Hepatocyte (in vitro differentiated cells): Measurements from ENCODE around the gene TPM2. TPM values are rescaled to one million over a fixed set of nuclear protein-coding genes. Genes with fewer than 3 reads are reported as not detected.

Source experiments
- DNase-seq: peaks from one replicate; pipeline ENCODE4 v3.0.0-alpha.2; 2016; ENCODE audit warnings: low spot score
- H2AFZ ChIP-seq: fragments of 200-600 bp; sonication (generic); 2 replicates; pipeline ENCODE4 v1.6.0; 2016; ENCODE audit warnings: antibody characterized with exemption, mild to moderate bottlenecking
- H3K27ac ChIP-seq: fragments of 200-600 bp; sonication (generic); 2 replicates; pipeline ENCODE4 v1.5.1; 2016; ENCODE audit warnings: mild to moderate bottlenecking
- H3K27me3 ChIP-seq: fragments of 200-600 bp; sonication (generic); 2 replicates; pipeline ENCODE4 v1.6.1; 2016
- H3K36me3 ChIP-seq: fragments of 200-600 bp; sonication (generic); replicated peaks from 2 replicates; pipeline ENCODE4 v1.5.1; 2016; ENCODE audit warnings: low read depth; ENCODE audit not compliant: insufficient read depth
- H3K4me1 ChIP-seq: fragments of 200-600 bp; sonication (generic); 2 replicates; pipeline ENCODE4 v1.5.1; 2016; ENCODE audit warnings: mild to moderate bottlenecking, moderate library complexity; ENCODE audit not compliant: insufficient read depth
- H3K4me2 ChIP-seq: fragments of 200-600 bp; sonication (generic); 2 replicates; pipeline ENCODE4 v1.6.0; 2016
- H3K4me3 ChIP-seq: fragments of 200-600 bp; sonication (generic); 2 replicates; pipeline ENCODE4 v1.5.1; 2016; ENCODE audit warnings: mild to moderate bottlenecking
- H3K79me2 ChIP-seq: fragments of 200-600 bp; sonication (generic); 2 replicates; pipeline ENCODE4 v1.6.0; 2017; ENCODE audit warnings: mild to moderate bottlenecking
- H3K9me2 ChIP-seq: fragments of 200-600 bp; sonication (generic); replicated peaks from 2 replicates; pipeline ENCODE4 v1.6.0; 2017; ENCODE audit warnings: mild to moderate bottlenecking; ENCODE audit not compliant: insufficient read depth
- H3K9me3 ChIP-seq: fragments of 200-600 bp; sonication (generic); 2 replicates; pipeline ENCODE4 v1.5.1; 2016; ENCODE audit warnings: low read depth, mild to moderate bottlenecking
- H4K20me1 ChIP-seq: fragments of 200-600 bp; sonication (generic); 2 replicates; pipeline ENCODE4 v1.6.0; 2016; ENCODE audit warnings: mild to moderate bottlenecking; ENCODE audit not compliant: insufficient read depth, poor library complexity, severe bottlenecking
- EZH2 ChIP-seq: fragments of 200-600 bp; sonication (generic); IDR thresholded peaks from 2 replicates; pipeline ENCODE4 v1.6.1; 2016; ENCODE audit warnings: antibody characterized with exemption, mild to moderate bottlenecking, borderline replicate concordance
- EZH2phosphoT487 ChIP-seq: fragments of 200-600 bp; sonication (generic); IDR thresholded peaks from one replicate; pipeline ENCODE4 v1.6.1; 2018; ENCODE audit warnings: antibody characterized with exemption, mild to moderate bottlenecking, low read depth, moderate library complexity; ENCODE audit not compliant: unreplicated experiment, severe bottlenecking
- WGBS: methylation state at CpG from one replicate; pipeline ENCODE4 v1.1.6; 2016; ENCODE audit warnings: low lambda C conversion rate; ENCODE audit errors: missing lambda C conversion rate; 5-methylcytosine and 5-hydroxymethylcytosine counted together
- polyA plus RNA-seq: library from polyadenylated mRNA; unstranded; fragments of >200 nt; fragmentation: Nextera tagmentation; extraction: Ambion mirVana; gene quantifications from 2 replicates; pipeline ENCODE4 v1.2.1, GENCODE V29; 2016
- total RNA-seq: library from RNA; depleted of rRNA; stranded (reverse); fragments of >200 nt; gene quantifications from 2 replicates; pipeline ENCODE4 v1.2.3, GENCODE V29; 2014
- TF ChIP-seq, protein P1 (sequence below): fragments of 200-600 bp; sonication (generic); IDR thresholded peaks from 2 replicates; pipeline ENCODE4 v1.5.1; 2016; ENCODE audit warnings: antibody characterized with exemption, mild to moderate bottlenecking; ENCODE audit not compliant: poor library complexity

Gene TPM2
- total and polyA plus RNA-seq, 2 experiments from 2014 or later, result 98.7 to 166 TPM

DNA sequence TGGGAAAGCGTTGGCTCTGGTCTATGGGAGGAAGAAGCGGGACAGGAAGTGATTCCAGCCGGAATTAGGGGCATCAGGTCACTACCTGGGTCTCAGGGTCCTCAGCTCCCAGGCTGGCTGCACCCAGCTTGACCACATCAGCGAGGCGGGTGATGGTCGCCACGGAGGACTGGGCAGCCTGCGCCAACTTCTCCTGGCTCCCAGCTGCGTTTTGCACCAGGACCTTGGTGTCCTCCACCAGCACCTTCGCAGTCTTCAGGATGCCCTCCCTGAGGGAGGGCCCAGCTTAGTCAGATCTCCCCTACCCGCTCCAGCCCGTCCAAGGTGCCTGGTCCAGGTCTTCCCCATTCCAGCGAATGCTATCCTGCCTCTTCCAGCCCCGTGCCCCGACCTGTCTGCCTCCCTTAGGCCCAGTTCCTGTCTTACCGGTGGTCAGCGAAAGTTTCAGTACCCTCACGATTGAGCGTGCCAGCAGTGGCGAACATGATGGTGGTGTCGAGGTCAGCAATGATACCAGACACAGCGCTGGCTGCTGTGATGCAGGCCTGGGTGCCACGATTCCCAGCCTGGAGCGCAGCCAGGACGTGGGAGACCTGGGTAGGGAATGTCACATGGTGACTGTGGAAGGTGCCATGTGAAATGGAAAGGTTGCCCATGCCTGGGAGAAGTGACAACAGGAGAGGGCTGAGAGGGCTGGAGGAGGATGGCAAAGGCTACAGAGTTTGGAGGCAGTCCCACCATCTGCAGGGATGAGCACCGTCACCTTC, 14.4 kb upstream of the TPM2 start:
- H2AFZ ChIP-seq, result no peak overlapping the region
- H3K9me2 ChIP-seq, result no peaks in the 10 kb centered on the region
- no peaks in the 10 kb centered on the region for H4K20me1 ChIP-seq
- no peaks in the 10 kb centered on the region for H3K9me3 ChIP-seq
- H3K27ac ChIP-seq, result no peak overlapping the region
- H3K79me2 ChIP-seq, result no peaks in the 10 kb centered on the region
- TF ChIP-seq EZH2phosphoT487 (no peak), EZH2 (no peak)
- TF ChIP-seq, protein P1, sequence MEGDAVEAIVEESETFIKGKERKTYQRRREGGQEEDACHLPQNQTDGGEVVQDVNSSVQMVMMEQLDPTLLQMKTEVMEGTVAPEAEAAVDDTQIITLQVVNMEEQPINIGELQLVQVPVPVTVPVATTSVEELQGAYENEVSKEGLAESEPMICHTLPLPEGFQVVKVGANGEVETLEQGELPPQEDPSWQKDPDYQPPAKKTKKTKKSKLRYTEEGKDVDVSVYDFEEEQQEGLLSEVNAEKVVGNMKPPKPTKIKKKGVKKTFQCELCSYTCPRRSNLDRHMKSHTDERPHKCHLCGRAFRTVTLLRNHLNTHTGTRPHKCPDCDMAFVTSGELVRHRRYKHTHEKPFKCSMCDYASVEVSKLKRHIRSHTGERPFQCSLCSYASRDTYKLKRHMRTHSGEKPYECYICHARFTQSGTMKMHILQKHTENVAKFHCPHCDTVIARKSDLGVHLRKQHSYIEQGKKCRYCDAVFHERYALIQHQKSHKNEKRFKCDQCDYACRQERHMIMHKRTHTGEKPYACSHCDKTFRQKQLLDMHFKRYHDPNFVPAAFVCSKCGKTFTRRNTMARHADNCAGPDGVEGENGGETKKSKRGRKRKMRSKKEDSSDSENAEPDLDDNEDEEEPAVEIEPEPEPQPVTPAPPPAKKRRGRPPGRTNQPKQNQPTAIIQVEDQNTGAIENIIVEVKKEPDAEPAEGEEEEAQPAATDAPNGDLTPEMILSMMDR, result no peak
- H3K27me3 ChIP-seq, result no peaks in the 10 kb centered on the region
- no peak overlapping the region for H3K4me2 ChIP-seq
- no peak for DNase-seq
- H3K36me3 ChIP-seq, result peaks cover 4% of the 10 kb centered on the region
- no peak overlapping the region for H3K4me3 ChIP-seq
- 97% methylated on average over 26 of the region's 26 CpGs for WGBS
- no peaks in the 10 kb centered on the region for H3K4me1 ChIP-seq

DNA sequence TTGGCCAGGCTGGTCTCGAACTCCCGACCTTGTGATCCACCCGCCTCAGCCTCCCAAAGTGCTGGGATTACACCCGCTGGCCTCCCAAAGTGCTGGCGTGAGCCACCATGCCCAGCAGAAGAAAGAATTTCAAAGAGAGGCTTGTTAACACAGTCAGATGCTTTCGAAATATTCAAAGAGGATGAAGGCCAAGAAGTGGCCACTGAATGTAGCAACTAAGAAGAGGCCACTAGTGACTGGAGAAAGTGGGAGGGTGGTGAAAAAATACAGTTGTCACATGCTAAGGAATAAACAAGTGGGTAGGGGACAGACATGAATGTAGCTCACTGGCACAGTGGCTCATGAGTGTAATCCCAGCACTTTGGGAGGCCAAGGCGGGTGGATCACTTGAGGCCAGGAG, 13.0 kb upstream of the TPM2 start:
- no peak overlapping the region for H3K27ac ChIP-seq
- H3K36me3 ChIP-seq, result no peaks in the 10 kb centered on the region
- no peaks in the 10 kb centered on the region for H3K79me2 ChIP-seq

DNA sequence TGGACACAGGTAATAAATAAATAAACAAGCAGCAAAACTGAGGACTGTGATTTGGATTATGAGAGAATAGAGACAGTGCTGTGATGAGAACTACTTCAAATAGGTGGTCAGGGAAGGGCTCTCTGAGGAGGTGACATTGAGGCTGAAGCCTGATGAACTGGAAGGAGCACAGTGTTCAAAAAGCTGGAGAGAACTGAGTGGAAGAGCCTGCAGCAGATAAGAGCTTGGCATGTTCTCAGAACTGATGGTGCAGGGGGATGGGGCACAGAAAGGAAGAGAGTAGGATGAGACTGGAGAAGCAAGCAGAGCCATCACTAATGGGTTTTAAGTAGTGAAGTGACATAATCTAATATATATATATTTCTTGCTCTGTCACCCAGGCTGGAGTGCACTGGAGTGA, 11.2 kb upstream of the TPM2 start:
- no peak overlapping the region for H3K27ac ChIP-seq
- no peaks in the 10 kb centered on the region for H3K9me3 ChIP-seq
- no peak overlapping the region for H2AFZ ChIP-seq
- no peaks in the 10 kb centered on the region for H3K27me3 ChIP-seq
- no peaks in the 10 kb centered on the region for H3K9me2 ChIP-seq
- DNase-seq, result no peak
- H3K79me2 ChIP-seq, result no peaks in the 10 kb centered on the region
- no peak overlapping the region for H3K4me2 ChIP-seq
- H4K20me1 ChIP-seq, result no peaks in the 10 kb centered on the region
- H3K36me3 ChIP-seq, result no peaks in the 10 kb centered on the region
- TF ChIP-seq, protein P1, result no peak
- TF ChIP-seq EZH2 (no peak), EZH2phosphoT487 (no peak)
- no peak overlapping the region for H3K4me3 ChIP-seq
- no peaks in the 10 kb centered on the region for H3K4me1 ChIP-seq

More for the DNA sequence above, 13.0 kb upstream of the TPM2 start:
- WGBS, result 97% methylated on average over 7 of the region's 7 CpGs
- no peak overlapping the region for H2AFZ ChIP-seq
- no peaks in the 10 kb centered on the region for H4K20me1 ChIP-seq
- no peak for DNase-seq
- no peaks in the 10 kb centered on the region for H3K27me3 ChIP-seq
- H3K4me2 ChIP-seq, result no peak overlapping the region
- TF ChIP-seq, protein P1, result no peak
- no peak for TF ChIP-seq EZH2phosphoT487
- TF ChIP-seq EZH2, result no peak
- H3K9me2 ChIP-seq, result no peaks in the 10 kb centered on the region
- H3K9me3 ChIP-seq, result no peaks in the 10 kb centered on the region
- H3K4me1 ChIP-seq, result no peaks in the 10 kb centered on the region
- H3K4me3 ChIP-seq, result no peak overlapping the region
